ENCODE results near the gene KLHL10. TPM values are rescaled to one million over a fixed set of nuclear protein-coding genes. Genes with fewer than 3 reads are reported as not detected.

The KLHL10 gene
- total and polyA plus RNA-seq, 4 donors: 0.03 to 0.17 (median 0.07) TPM; not detected in 1

- Histone ChIP-seq H3K9ac (ENCODE audit: low read depth in 1 of 2, low read length in 2 of 2) (no peak overlapping the region), H3K4me3 (ENCODE audit: low read depth in 1 of 3, low read length in 3 of 3) (no peak overlapping the region), H3K27me3 (ENCODE audit: control insufficient read depth in 4 of 4, insufficient read depth in 4 of 4, low read length in 3 of 4) (no peaks in the 10 kb centered on the region), H3K4me1 (ENCODE audit: control insufficient read depth in 4 of 4, insufficient read depth in 4 of 4, low read length in 3 of 4) (peaks cover 0 to 6% (median 5%) of the 10 kb centered on the region in 4 donors), H3K9me3 (ENCODE audit: control insufficient read depth in 4 of 4, low read length in 3 of 4) (no peaks in the 10 kb centered on the region), H3K36me3 (ENCODE audit: control insufficient read depth in 4 of 4, insufficient read depth in 3 of 4, low read depth in 1 of 4, low read length in 3 of 4) (peaks cover 15 to 44% (median 37%) of the 10 kb centered on the region in 4 donors), H3K27ac (ENCODE audit: low read depth in 1 of 2, low read length in 2 of 2) (no peak overlapping the region)
- TF ChIP-seq, protein P1, sequence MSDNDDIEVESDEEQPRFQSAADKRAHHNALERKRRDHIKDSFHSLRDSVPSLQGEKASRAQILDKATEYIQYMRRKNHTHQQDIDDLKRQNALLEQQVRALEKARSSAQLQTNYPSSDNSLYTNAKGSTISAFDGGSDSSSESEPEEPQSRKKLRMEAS (IDR thresholded peaks at IDR 0.05): no peak
- TF ChIP-seq GABPA (IDR thresholded peaks at IDR 0.05 in 1 of 2, conservative IDR thresholded peaks at IDR 0.05 in 1 of 2) (no peak), JUND (IDR thresholded peaks at IDR 0.05) (no peak), HNF4G (IDR thresholded peaks at IDR 0.05) (no peak), REST (IDR thresholded peaks at IDR 0.05) (no peak), SP1 (IDR thresholded peaks at IDR 0.05) (no peak), CTCF (IDR thresholded peaks at IDR 0.05; ENCODE audit: low read depth, low read length, missing input control) (no peak), EGR1 (IDR thresholded peaks at IDR 0.05; ENCODE audit: low read depth in 2 of 2) (no peak), TAF1 (conservative IDR thresholded peaks at IDR 0.05) (no peak), RAD21 (IDR thresholded peaks at IDR 0.05) (no peak), RXRA (IDR thresholded peaks at IDR 0.05) (peak; percentile 46 to 52), HNF4A (conservative IDR thresholded peaks at IDR 0.05) (peak; percentile 33 to 54), NR2F2 (IDR thresholded peaks at IDR 0.05) (peak; percentile 76)
- TF ChIP-seq, protein P2, sequence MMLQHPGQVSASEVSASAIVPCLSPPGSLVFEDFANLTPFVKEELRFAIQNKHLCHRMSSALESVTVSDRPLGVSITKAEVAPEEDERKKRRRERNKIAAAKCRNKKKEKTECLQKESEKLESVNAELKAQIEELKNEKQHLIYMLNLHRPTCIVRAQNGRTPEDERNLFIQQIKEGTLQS (IDR thresholded peaks at IDR 0.05): no peak
- TF ChIP-seq, protein P3, sequence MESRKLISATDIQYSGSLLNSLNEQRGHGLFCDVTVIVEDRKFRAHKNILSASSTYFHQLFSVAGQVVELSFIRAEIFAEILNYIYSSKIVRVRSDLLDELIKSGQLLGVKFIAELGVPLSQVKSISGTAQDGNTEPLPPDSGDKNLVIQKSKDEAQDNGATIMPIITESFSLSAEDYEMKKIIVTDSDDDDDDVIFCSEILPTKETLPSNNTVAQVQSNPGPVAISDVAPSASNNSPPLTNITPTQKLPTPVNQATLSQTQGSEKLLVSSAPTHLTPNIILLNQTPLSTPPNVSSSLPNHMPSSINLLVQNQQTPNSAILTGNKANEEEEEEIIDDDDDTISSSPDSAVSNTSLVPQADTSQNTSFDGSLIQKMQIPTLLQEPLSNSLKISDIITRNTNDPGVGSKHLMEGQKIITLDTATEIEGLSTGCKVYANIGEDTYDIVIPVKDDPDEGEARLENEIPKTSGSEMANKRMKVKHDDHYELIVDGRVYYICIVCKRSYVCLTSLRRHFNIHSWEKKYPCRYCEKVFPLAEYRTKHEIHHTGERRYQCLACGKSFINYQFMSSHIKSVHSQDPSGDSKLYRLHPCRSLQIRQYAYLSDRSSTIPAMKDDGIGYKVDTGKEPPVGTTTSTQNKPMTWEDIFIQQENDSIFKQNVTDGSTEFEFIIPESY (IDR thresholded peaks at IDR 0.05): no peak
- DNase-seq (ENCODE audit: low spot score): no peak
- 52% methylated on average over 4 of the region's 4 CpGs for WGBS
These were observed 42.5 kb downstream of the KLHL10 start for GRCh38 chr17:41880130-41880529.

DNA sequence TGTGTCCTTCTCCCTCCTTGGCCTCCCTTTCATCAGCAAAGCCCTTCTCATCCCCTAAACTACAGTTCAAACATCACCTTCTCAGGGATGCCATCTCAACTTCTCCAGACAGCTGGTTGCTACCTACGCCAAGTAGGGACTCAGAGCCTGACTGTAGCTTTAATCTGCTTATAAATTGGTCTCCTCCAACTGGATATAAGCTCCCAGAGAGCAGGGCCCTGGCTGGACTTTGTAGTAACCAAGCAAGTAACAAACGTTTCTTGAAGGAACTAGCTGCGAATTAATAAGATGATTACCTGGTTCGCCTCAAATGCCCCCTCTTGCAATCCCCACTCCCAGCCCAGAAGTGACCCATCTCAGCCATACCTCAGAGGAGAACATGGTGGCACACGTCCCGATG, 45.1 kb downstream of the KLHL10 start:
- WGBS: 91% methylated on average over 6 of the region's 6 CpGs
- Histone ChIP-seq H3K9me3 (ENCODE audit: control insufficient read depth in 4 of 4, low read length in 3 of 4) (no peaks in the 10 kb centered on the region), H3K9ac (ENCODE audit: low read depth in 1 of 2, low read length in 2 of 2) (no peak overlapping the region), H3K27me3 (ENCODE audit: control insufficient read depth in 4 of 4, insufficient read depth in 4 of 4, low read length in 3 of 4) (no peaks in the 10 kb centered on the region), H3K27ac (ENCODE audit: low read depth in 1 of 2, low read length in 2 of 2) (no peak overlapping the region), H3K4me3 (ENCODE audit: low read depth in 1 of 3, low read length in 3 of 3) (no peak overlapping the region), H3K4me1 (ENCODE audit: control insufficient read depth in 4 of 4, insufficient read depth in 4 of 4, low read length in 3 of 4) (peaks cover 0 to 6% (median 5%) of the 10 kb centered on the region in 4 donors), H3K36me3 (ENCODE audit: control insufficient read depth in 4 of 4, insufficient read depth in 3 of 4, low read depth in 1 of 4, low read length in 3 of 4) (peaks cover 26 to 64% (median 57%) of the 10 kb centered on the region in 4 donors)
- TF ChIP-seq HNF4G (IDR thresholded peaks at IDR 0.05): no peak
- TF ChIP-seq, protein P1 (IDR thresholded peaks at IDR 0.05): no peak
- DNase-seq (ENCODE audit: low spot score): no peak

Measured in liver (tissue), 9 donors.